ENCODE data around the gene FAM47E. TPM values are rescaled to one million over a fixed set of nuclear protein-coding genes. Genes with fewer than 3 reads are reported as not detected.

The FAM47E gene
- total and polyA plus RNA-seq, 2 of the 13 experiments (the other 11 are each of a cell fraction or from before 2014, with no cell fraction given): 0.33 to 0.66 TPM

DNA sequence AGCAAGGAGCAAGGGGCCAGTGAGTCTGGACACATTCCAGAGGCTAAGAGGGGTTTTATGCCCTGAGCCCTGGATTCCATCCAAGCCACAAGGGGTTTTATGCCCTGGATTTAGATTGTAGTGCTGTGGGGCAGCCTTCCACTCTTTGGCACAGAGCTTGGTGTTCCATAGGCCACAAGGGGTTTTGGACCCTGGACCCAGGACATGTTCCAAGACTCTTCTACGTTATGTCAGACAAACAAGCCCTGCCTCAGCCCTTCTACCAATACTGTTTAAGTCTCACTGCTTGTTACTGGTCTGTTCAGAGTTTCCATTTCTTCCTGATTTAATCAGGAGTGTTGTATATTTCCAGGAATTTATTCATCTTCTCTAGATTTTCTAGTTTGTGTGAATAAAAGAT is 25.1 kb upstream of the FAM47E start:
- H3K9ac ChIP-seq (ENCODE audit: insufficient read depth, low read depth, low read length): no peak overlapping the region
- H3K4me2 ChIP-seq (ENCODE audit: low read depth, low read length): no peak overlapping the region
- no peaks in the 10 kb centered on the region for H3K9me3 ChIP-seq (ENCODE audit: low read length)
- peaks cover 10% of the 10 kb centered on the region; the same call in 1 of the 2 replicates for H3K4me1 ChIP-seq (ENCODE audit: insufficient read depth, low read length)
- no peak overlapping the region for H2AFZ ChIP-seq (ENCODE audit: low read length)
- H4K20me1 ChIP-seq (ENCODE audit: insufficient read depth, low read length): no peaks in the 10 kb centered on the region
- in situ Hi-C loops (cut with HindIII; ENCODE audit: extremely low pct_ligation_motif_present, low pct_unique_long_range_greater_than_20kb): no loop called here
- intact Hi-C loops (cut with micrococcal nuclease; ENCODE audit: unreplicated experiment): no loop called here
- H3K79me2 ChIP-seq (ENCODE audit: insufficient read depth, low read length): no peaks in the 10 kb centered on the region
- 0% methylated on average over 1 of the region's 1 CpG for WGBS (ENCODE audit: low lambda C conversion rate)
- no peak for DNase-seq (ENCODE audit: low spot score)
- ATAC-seq: no peak
- POLR2A ChIA-PET: interaction anchor here (1.0 kb wide), 1 partner anchor 12 kb away, joined by 3 read pairs; no protein-coding TSS in a partner anchor
- no peaks in the 10 kb centered on the region for H3K27me3 ChIP-seq (ENCODE audit: control insufficient read depth in 1 of 2, insufficient read depth in 2 of 2, low read length in 2 of 2)
- no peaks in the 10 kb centered on the region for H3K36me3 ChIP-seq (replicated peaks in 1 of 2; ENCODE audit: control insufficient read depth in 1 of 2, insufficient read depth in 2 of 2, low read length in 2 of 2)
- no peak for FAIRE-seq
- CTCF ChIA-PET (ENCODE audit: low intra/inter-chr PET ratio, low total read pairs): no interaction called here
- H3K4me3 ChIP-seq (replicated peaks in 1 of 3; ENCODE audit: insufficient read depth in 1 of 3, low read depth in 2 of 3, low read length in 3 of 3): no peak overlapping the region
- no peak overlapping the region for H3K27ac ChIP-seq (ENCODE audit: extremely low read length, insufficient read depth, low read length)
- BruUV-seq (replicated peaks): no TSS peak
- TF ChIP-seq, protein P1, sequence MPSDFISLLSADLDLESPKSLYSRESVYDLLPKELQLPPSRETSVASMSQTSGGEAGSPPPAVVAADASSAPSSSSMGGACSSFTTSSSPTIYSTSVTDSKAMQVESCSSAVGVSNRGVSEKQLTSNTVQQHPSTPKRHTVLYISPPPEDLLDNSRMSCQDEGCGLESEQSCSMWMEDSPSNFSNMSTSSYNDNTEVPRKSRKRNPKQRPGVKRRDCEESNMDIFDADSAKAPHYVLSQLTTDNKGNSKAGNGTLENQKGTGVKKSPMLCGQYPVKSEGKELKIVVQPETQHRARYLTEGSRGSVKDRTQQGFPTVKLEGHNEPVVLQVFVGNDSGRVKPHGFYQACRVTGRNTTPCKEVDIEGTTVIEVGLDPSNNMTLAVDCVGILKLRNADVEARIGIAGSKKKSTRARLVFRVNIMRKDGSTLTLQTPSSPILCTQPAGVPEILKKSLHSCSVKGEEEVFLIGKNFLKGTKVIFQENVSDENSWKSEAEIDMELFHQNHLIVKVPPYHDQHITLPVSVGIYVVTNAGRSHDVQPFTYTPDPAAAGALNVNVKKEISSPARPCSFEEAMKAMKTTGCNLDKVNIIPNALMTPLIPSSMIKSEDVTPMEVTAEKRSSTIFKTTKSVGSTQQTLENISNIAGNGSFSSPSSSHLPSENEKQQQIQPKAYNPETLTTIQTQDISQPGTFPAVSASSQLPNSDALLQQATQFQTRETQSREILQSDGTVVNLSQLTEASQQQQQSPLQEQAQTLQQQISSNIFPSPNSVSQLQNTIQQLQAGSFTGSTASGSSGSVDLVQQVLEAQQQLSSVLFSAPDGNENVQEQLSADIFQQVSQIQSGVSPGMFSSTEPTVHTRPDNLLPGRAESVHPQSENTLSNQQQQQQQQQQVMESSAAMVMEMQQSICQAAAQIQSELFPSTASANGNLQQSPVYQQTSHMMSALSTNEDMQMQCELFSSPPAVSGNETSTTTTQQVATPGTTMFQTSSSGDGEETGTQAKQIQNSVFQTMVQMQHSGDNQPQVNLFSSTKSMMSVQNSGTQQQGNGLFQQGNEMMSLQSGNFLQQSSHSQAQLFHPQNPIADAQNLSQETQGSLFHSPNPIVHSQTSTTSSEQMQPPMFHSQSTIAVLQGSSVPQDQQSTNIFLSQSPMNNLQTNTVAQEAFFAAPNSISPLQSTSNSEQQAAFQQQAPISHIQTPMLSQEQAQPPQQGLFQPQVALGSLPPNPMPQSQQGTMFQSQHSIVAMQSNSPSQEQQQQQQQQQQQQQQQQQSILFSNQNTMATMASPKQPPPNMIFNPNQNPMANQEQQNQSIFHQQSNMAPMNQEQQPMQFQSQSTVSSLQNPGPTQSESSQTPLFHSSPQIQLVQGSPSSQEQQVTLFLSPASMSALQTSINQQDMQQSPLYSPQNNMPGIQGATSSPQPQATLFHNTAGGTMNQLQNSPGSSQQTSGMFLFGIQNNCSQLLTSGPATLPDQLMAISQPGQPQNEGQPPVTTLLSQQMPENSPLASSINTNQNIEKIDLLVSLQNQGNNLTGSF (CRISPR knock-in tag; IDR thresholded peaks at IDR 0.05): no peak
- TF ChIP-seq HNF4A (CRISPR knock-in tag; IDR thresholded peaks at IDR 0.05): peak; percentile 22; the same call in 1 of the 2 replicates
- no peak for TF ChIP-seq SOX6 (IDR thresholded peaks at IDR 0.05)
- no peak for TF ChIP-seq SOX6 (CRISPR knock-in tag; IDR thresholded peaks at IDR 0.05)
- TF ChIP-seq DR1 (CRISPR knock-in tag; IDR thresholded peaks at IDR 0.05): no peak
- TF ChIP-seq HMGA1 (CRISPR knock-in tag; conservative IDR thresholded peaks at IDR 0.05): no peak
